ENCODE results near the gene KCNF1. TPM values are rescaled to one million over a fixed set of nuclear protein-coding genes. Genes with fewer than 3 reads are reported as not detected.

Gene KCNF1
- total RNA-seq, 1 donor from 2014 or later: not detected

- DNase-seq (ENCODE audit: low spot score) (no peak), ATAC-seq (no peak)
These were observed 10.4 kb upstream of the KCNF1 start for GRCh38 chr2:10901160-10901939.

- DNase-seq (ENCODE audit: low spot score): no peak
These were observed 7.9 kb upstream of the KCNF1 start for GRCh38 chr2:10903861-10904210.

DNA sequence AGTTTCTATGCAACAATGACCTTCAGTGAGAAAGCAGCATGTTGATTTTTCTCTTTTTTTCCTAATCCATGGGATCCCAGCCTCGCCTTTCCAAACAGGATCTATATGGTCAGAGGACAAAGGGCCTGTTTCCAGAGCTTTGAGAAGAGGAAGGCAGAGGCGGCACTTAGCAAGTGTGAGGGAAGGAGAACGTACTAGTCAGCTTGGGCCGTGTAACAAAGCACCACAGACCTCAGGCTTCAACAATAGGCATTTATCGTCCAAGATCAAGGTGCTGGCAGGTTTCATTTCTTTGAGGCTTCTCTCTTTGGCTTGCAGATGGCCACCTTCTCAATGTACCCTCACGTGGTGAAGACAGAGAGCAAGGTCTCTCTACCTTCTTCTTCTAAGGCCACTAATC, 7.3 kb upstream of the KCNF1 start:
- DNase-seq (ENCODE audit: low spot score): no peak
- no peak for ATAC-seq

More at GRCh38 chr2:10903861-10904210, 7.9 kb upstream of the KCNF1 start:
- ATAC-seq: no peak

GRCh38 chr2:10905006-10905861, 6.5 kb upstream of the KCNF1 start:
- no peak for DNase-seq (ENCODE audit: low spot score)

DNA sequence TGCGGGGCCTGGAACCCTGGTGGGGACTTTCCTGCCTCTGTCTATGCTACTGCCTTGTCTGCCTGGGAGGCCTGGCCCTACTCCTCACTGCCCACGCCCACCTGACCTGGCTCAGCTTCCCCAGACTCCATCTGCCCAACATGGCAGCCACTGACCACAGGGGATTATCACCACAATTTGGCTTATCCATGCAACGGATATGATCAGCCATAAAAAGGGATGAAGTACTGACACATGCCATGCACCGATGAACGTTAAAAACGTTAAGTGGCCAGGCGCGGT, 5.9 kb upstream of the KCNF1 start:
- DNase-seq (ENCODE audit: low spot score) (no peak), ATAC-seq (no peak)

More at GRCh38 chr2:10905006-10905861, 6.5 kb upstream of the KCNF1 start:
- no peak for ATAC-seq

GRCh38 chr2:10906926-10907625, 4.7 kb upstream of the KCNF1 start:
- DNase-seq (ENCODE audit: low spot score) (no peak), ATAC-seq (no peak)

- DNase-seq (ENCODE audit: low spot score) (no peak), ATAC-seq (no peak)
These were observed 3.5 kb upstream of the KCNF1 start for GRCh38 chr2:10908195-10908594.

- DNase-seq (ENCODE audit: low spot score): no peak
- no peak for ATAC-seq
These were observed 2.4 kb upstream of the KCNF1 start for GRCh38 chr2:10909050-10909995.

- DNase-seq (ENCODE audit: low spot score) (no peak), ATAC-seq (no peak)
These were observed 1.8 kb upstream of the KCNF1 start for GRCh38 chr2:10909996-10910341.

GRCh38 chr2:10910625-10911024, 1.1 kb upstream of the KCNF1 start:
- no peak for DNase-seq (ENCODE audit: low spot score)
- ATAC-seq: no peak

DNA sequence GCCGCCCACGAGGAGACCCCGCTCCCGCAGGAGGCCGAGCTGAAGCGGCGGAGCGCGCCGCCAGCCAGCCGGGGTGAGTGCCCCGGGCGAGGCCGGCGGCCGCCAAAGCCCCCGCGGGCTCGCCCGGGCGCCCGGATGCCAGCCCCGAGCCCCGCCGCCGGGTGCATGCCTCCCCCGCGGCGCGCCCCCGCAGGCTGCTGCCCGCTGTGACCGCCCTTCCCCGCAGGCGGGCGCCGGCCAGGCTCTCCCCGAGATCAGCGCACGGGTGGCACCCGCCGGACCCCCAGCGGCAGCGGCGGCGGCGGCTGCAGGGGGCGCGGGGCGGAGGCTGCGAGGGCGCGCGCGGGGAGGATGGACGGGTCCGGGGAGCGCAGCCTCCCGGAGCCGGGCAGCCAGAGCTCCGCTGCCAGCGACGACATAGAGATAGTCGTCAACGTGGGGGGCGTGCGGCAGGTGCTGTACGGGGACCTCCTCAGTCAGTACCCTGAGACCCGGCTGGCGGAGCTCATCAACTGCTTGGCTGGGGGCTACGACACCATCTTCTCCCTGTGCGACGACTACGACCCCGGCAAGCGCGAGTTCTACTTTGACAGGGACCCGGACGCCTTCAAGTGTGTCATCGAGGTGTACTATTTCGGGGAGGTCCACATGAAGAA, 470 bp downstream of the KCNF1 start:
- no peak for ATAC-seq
- no peak for DNase-seq (ENCODE audit: low spot score)

DNA sequence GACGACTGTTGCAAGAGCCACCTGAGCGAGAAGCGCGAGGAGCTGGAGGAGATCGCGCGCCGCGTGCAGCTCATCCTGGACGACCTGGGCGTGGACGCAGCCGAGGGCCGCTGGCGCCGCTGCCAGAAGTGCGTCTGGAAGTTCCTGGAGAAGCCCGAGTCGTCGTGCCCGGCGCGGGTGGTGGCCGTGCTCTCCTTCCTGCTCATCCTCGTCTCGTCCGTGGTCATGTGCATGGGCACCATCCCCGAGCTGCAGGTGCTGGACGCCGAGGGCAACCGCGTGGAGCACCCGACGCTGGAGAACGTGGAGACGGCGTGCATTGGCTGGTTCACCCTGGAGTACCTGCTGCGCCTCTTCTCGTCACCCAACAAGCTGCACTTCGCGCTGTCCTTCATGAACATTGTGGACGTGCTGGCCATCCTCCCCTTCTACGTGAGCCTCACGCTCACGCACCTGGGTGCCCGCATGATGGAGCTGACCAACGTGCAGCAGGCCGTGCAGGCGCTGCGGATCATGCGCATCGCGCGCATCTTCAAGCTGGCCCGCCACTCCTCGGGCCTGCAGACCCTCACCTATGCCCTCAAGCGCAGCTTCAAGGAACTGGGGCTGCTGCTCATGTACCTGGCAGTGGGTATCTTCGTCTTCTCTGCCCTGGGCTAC, 1.2 kb downstream of the KCNF1 start:
- DNase-seq (ENCODE audit: low spot score) (no peak), ATAC-seq (no peak)

- no peak for ATAC-seq
These were observed 2.0 kb downstream of the KCNF1 start for GRCh38 chr2:10913501-10914271.

GRCh38 chr2:10914272-10914693, 2.5 kb downstream of the KCNF1 start:
- ATAC-seq (no peak), DNase-seq (ENCODE audit: low spot score) (no peak)

More at GRCh38 chr2:10913501-10914271, 2.0 kb downstream of the KCNF1 start:
- DNase-seq (ENCODE audit: low spot score): no peak

DNA sequence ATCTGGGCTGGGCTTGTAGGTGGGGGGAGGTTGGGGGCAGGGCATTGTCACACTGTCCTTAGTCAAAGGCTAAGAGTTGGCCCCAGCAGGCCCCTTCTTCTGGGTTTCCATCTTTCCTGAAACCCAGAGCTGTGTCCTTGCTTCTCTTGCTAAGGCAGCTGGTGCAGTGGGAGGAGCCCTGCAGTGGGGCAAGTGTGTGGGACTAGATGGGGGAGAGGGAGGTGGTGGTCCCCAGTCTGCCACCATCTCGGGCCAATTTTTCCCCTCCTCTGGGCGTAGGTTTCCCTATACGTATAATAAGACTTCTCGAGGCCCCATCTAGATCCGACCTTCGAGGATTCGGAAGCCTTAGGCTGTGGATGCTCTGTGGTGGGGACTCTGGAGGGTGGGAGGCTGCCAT, 3.5 kb downstream of the KCNF1 start:
- no peak for DNase-seq (ENCODE audit: low spot score)
- no peak for ATAC-seq

DNA sequence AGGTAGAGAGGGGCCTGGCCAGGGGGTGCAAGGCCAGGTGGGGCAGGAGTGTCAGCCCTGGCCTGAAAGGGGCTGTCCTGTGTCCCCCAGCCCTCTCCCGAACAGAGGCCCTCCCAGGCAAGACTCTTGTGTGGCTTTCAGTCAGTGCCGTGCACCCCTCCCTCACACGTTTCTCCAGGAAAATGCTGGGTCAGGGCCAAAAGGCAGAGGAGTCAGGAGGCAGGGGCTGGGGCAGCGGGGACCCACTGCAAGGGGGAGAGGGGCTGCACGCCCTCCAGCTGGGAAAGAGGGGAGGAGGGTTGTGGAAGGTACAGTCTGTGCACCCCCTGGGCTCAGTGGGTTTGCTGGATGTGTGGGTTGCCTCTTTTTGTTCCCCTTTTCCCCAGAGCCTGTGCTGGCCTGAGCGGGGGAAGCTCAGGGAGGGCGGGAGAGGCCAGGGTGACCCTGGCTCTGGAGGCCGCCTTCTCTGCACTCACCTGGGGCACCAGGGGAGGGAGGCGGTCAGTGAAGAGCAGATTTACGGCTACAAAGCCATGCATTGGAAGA, 4.1 kb downstream of the KCNF1 start:
- no peak for DNase-seq (ENCODE audit: low spot score)
- ATAC-seq: no peak

DNA sequence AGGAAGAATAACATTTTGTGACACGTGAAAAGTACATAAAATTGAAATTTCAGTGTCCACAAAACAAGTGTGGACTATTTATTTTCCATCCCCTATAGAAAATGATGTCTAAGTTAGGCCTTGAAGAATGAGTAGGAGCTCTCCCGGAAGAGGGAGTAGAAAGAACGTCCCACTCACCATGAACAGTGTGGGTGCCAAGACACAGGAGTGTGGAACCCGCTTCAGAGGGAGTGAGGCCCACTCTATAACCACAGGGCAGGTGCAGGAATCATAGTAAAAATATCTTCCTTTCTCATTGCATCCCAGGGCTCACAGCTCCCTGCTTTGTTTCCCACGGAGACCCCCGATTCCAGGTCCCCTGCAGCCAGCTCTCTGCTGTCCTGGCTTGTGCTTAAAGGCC, 5.2 kb downstream of the KCNF1 start:
- DNase-seq (ENCODE audit: low spot score) (no peak), ATAC-seq (no peak)

- no peak for DNase-seq (ENCODE audit: low spot score)
- no peak for ATAC-seq
These were observed 6.2 kb downstream of the KCNF1 start for GRCh38 chr2:10917927-10918326.
